GM18517 (cell line): ENCODE measurements around the gene RGS6.

Source experiments
- ATAC-seq: cut with Tn5 transposase; IDR thresholded peaks from one replicate; pipeline ENCODE4 v1.9.1; 2021; ENCODE audit warnings: mild to moderate bottlenecking, moderate library complexity; ENCODE audit not compliant: unreplicated experiment

Gene RGS6

GRCh38 chr14:72521968-72522741, 589.9 kb downstream of the RGS6 start:
- ATAC-seq: no peak

GRCh38 chr14:72522847-72523246, 590.6 kb downstream of the RGS6 start:
- ATAC-seq: no peak

GRCh38 chr14:72523424-72524294, 591.4 kb downstream of the RGS6 start:
- no peak for ATAC-seq

GRCh38 chr14:72524295-72524629, 592.0 kb downstream of the RGS6 start:
- ATAC-seq: no peak

- ATAC-seq: no peak
Observed at GRCh38 chr14:72525087-72525915, 593.1 kb downstream of the RGS6 start.

GRCh38 chr14:72527591-72527990, 595.4 kb downstream of the RGS6 start:
- no peak for ATAC-seq

GRCh38 chr14:72528059-72528862, 596.0 kb downstream of the RGS6 start:
- ATAC-seq: no peak

- no peak for ATAC-seq
Observed at GRCh38 chr14:72528863-72529175, 596.6 kb downstream of the RGS6 start.

GRCh38 chr14:72532686-72533454, 600.6 kb downstream of the RGS6 start:
- ATAC-seq: no peak

GRCh38 chr14:72535485-72535884, 603.3 kb downstream of the RGS6 start:
- no peak for ATAC-seq

GRCh38 chr14:72538387-72538786, 606.2 kb downstream of the RGS6 start:
- no peak for ATAC-seq

GRCh38 chr14:72539661-72540315, 607.6 kb downstream of the RGS6 start:
- ATAC-seq: no peak

- no peak for ATAC-seq
Observed at GRCh38 chr14:72540836-72541235, 608.6 kb downstream of the RGS6 start.

- no peak for ATAC-seq
Observed at GRCh38 chr14:72541546-72541945, 609.3 kb downstream of the RGS6 start.

- ATAC-seq: no peak
Observed at GRCh38 chr14:72543341-72543740, 611.1 kb downstream of the RGS6 start.

GRCh38 chr14:72544615-72545387, 612.6 kb downstream of the RGS6 start:
- no peak for ATAC-seq

GRCh38 chr14:72545411-72546311, 613.4 kb downstream of the RGS6 start:
- ATAC-seq: no peak
